Activated CD4-positive, alpha-beta T cell treated with anti-CD3 and anti-CD28 coated beads, Interleukin-2, amount 10 ng/mL, durations not matched to agents 7 days and 5 days (primary cell): ENCODE data around the gene ZNF593OS. TPM values are rescaled to one million over a fixed set of nuclear protein-coding genes. Genes with fewer than 3 reads are reported as not detected.
A peak's percentile ranks its signal among the peaks of the same experiment; 100 is the strongest.

ENCODE experiments used
- CTCF ChIA-PET: fragments of 350-600 bp; sonication (Branson Sonifier 250); formaldehyde crosslinking; loops from one replicate; lab custom pipeline; 2021; ENCODE audit warnings: antibody characterized with exemption; lab: Charles Lee
- POLR2A ChIA-PET: fragments of 350-600 bp; sonication (Branson Sonifier 250); formaldehyde crosslinking; loops from one replicate; lab custom pipeline; 2021; ENCODE audit warnings: antibody characterized with exemption; lab: Charles Lee
- DNase-seq: peaks from one replicate; pipeline ENCODE4 v3.0.0-alpha.2; 2020
- H3K27ac Mint-ChIP-seq: one replicate; pipeline ENCODE4 v1.8.0; 2021; ENCODE audit warnings: mild to moderate bottlenecking, moderate library complexity, mixed read lengths
- H3K27me3 Mint-ChIP-seq: one replicate; pipeline ENCODE4 v1.8.0; 2021; ENCODE audit warnings: mixed read lengths
- H3K36me3 Mint-ChIP-seq: one replicate; pipeline ENCODE4 v1.8.0; 2021; ENCODE audit warnings: low read depth, mixed read lengths
- H3K4me1 Mint-ChIP-seq: one replicate; pipeline ENCODE4 v1.8.0; 2021; ENCODE audit warnings: mixed read lengths
- H3K4me3 Mint-ChIP-seq: one replicate; pipeline ENCODE4 v1.8.0; 2021; ENCODE audit warnings: mild to moderate bottlenecking, moderate library complexity, mixed read lengths
- H3K9me3 Mint-ChIP-seq: one replicate; pipeline ENCODE4 v1.8.0; 2021; ENCODE audit warnings: mixed read lengths
- total RNA-seq, 2 experiments: library from RNA; stranded (reverse); gene quantifications; one replicate each; pipeline ENCODE4 v1.2.3, GENCODE V29; 2021

Gene ZNF593OS
- not detected for total RNA-seq

- POLR2A ChIA-PET: no interaction called here
- peak within 1 kb of the TSS; percentile 88 for H3K27ac Mint-ChIP-seq
- H3K36me3 Mint-ChIP-seq: peaks cover 2% of the 10 kb centered on the region
- peak within 1 kb of the TSS; percentile 82 for H3K4me3 Mint-ChIP-seq
- peaks cover 25% of the 10 kb centered on the region for H3K4me1 Mint-ChIP-seq
- CTCF ChIA-PET: interaction anchor here (1.0 to 3.5 kb wide), 7 partner anchors 10 to 135 kb away, joined by 4 to 12 read pairs (median 11); partner anchors contain the start of gene FAM110D
- no peak for DNase-seq
- H3K27me3 Mint-ChIP-seq: peaks cover 8% of the 10 kb centered on the region
- no peaks in the 10 kb centered on the region for H3K9me3 Mint-ChIP-seq
These were observed at the start of gene ZNF593OS for GRCh38 chr1:26171084-26172072. Gene ZNF593OS (minus strand): TSS chr1:26171832. CDS start chr1:26171661, 171 bp downstream.

- no peak overlapping the region for H3K27ac Mint-ChIP-seq
- no peaks in the 10 kb centered on the region for H3K36me3 Mint-ChIP-seq
- H3K4me1 Mint-ChIP-seq: peaks cover 6% of the 10 kb centered on the region
- POLR2A ChIA-PET: no interaction called here
- DNase-seq: no peak
- CTCF ChIA-PET: interaction anchor here (4.7 kb wide), 1 partner anchor 13 kb away, joined by 21 read pairs; the partner anchor contains the start of gene CEP85
- H3K9me3 Mint-ChIP-seq: no peaks in the 10 kb centered on the region
- no peak overlapping the region for H3K4me3 Mint-ChIP-seq
- H3K27me3 Mint-ChIP-seq: peaks cover 30% of the 10 kb centered on the region
These were observed 49.5 kb upstream of the ZNF593OS start for GRCh38 chr1:26221094-26221493.

- H3K36me3 Mint-ChIP-seq: no peaks in the 10 kb centered on the region
- H3K27me3 Mint-ChIP-seq: peaks cover 23% of the 10 kb centered on the region
- POLR2A ChIA-PET: no interaction called here
- no peak for DNase-seq
- no peak overlapping the region for H3K27ac Mint-ChIP-seq
- peaks cover under 1% of the 10 kb centered on the region for H3K4me1 Mint-ChIP-seq
- no peak overlapping the region for H3K4me3 Mint-ChIP-seq
- CTCF ChIA-PET: interaction anchor here (4.7 kb wide), 1 partner anchor 14 kb away, joined by 21 read pairs; the partner anchor contains the start of gene CEP85
- no peaks in the 10 kb centered on the region for H3K9me3 Mint-ChIP-seq
These were observed 48.7 kb upstream of the ZNF593OS start for GRCh38 chr1:26220199-26220912.

- Mint-ChIP-seq H3K4me3 (no peak overlapping the region), H3K27ac (no peak overlapping the region), H3K27me3 (peaks cover 12% of the 10 kb centered on the region), H3K9me3 (no peaks in the 10 kb centered on the region), H3K36me3 (no peaks in the 10 kb centered on the region), H3K4me1 (no peaks in the 10 kb centered on the region)
- DNase-seq: no peak
- CTCF ChIA-PET: interaction anchor here (1.0 to 4.7 kb wide), 2 partner anchors 15 to 66 kb away, joined by 3 to 21 read pairs; partner anchors contain the start of gene CEP85
- POLR2A ChIA-PET: no interaction called here
These were observed 47.4 kb upstream of the ZNF593OS start for GRCh38 chr1:26218906-26219494.

GRCh38 chr1:26215246-26215645, 43.6 kb upstream of the ZNF593OS start:
- no peaks in the 10 kb centered on the region for H3K36me3 Mint-ChIP-seq
- peaks cover 8% of the 10 kb centered on the region for H3K27me3 Mint-ChIP-seq
- ChIA-PET CTCF (interaction anchor here (0.7 to 7.3 kb wide), 4 partner anchors 11 to 419 kb away, joined by 4 to 31 read pairs (median 4); partner anchors contain the start of gene CEP85), POLR2A (interaction anchor here (0.6 kb wide), 1 partner anchor 135 kb away, joined by 3 read pairs; no protein-coding TSS in a partner anchor)
- no peaks in the 10 kb centered on the region for H3K9me3 Mint-ChIP-seq
- DNase-seq: no peak
- no peak overlapping the region for H3K27ac Mint-ChIP-seq
- no peak overlapping the region for H3K4me3 Mint-ChIP-seq
- no peaks in the 10 kb centered on the region for H3K4me1 Mint-ChIP-seq

- peaks cover 15% of the 10 kb centered on the region for H3K27me3 Mint-ChIP-seq
- ChIA-PET CTCF (interaction anchor here (7.3 kb wide), 1 partner anchor 21 kb away, joined by 31 read pairs; the partner anchor contains the start of gene CEP85), POLR2A (no interaction called here)
- H3K9me3 Mint-ChIP-seq: no peaks in the 10 kb centered on the region
- H3K27ac Mint-ChIP-seq: no peak overlapping the region
- no peaks in the 10 kb centered on the region for H3K36me3 Mint-ChIP-seq
- no peaks in the 10 kb centered on the region for H3K4me1 Mint-ChIP-seq
- no peak for DNase-seq
- H3K4me3 Mint-ChIP-seq: no peak overlapping the region
These were observed 41.8 kb upstream of the ZNF593OS start for GRCh38 chr1:26213335-26213905.

GRCh38 chr1:26212726-26213125, 41.1 kb upstream of the ZNF593OS start:
- Mint-ChIP-seq H3K9me3 (no peaks in the 10 kb centered on the region), H3K4me1 (no peaks in the 10 kb centered on the region), H3K27me3 (peaks cover 15% of the 10 kb centered on the region), H3K36me3 (no peaks in the 10 kb centered on the region), H3K27ac (no peak overlapping the region), H3K4me3 (no peak overlapping the region)
- ChIA-PET CTCF (interaction anchor here (0.7 to 7.3 kb wide), 2 partner anchors 21 to 26 kb away, joined by 3 to 31 read pairs; partner anchors contain the start of gene CEP85), POLR2A (no interaction called here)
- no peak for DNase-seq

- ChIA-PET POLR2A (no interaction called here), CTCF (interaction anchor here (0.6 to 7.3 kb wide), 8 partner anchors 19 to 507 kb away, joined by 3 to 31 read pairs (median 4); partner anchors contain the start of genes CEP85 and ZNF593)
- Mint-ChIP-seq H3K27me3 (peaks cover 11% of the 10 kb centered on the region), H3K4me3 (no peak overlapping the region), H3K36me3 (no peaks in the 10 kb centered on the region), H3K4me1 (no peaks in the 10 kb centered on the region), H3K27ac (no peak overlapping the region), H3K9me3 (no peaks in the 10 kb centered on the region)
- no peak for DNase-seq
These were observed 38.7 kb upstream of the ZNF593OS start for GRCh38 chr1:26210147-26210870.

- Mint-ChIP-seq H3K36me3 (no peaks in the 10 kb centered on the region), H3K4me1 (peaks cover 38% of the 10 kb centered on the region), H3K4me3 (no peak overlapping the region), H3K9me3 (no peaks in the 10 kb centered on the region), H3K27me3 (no peaks in the 10 kb centered on the region), H3K27ac (peak overlapping the region; percentile 84)
- no peak for DNase-seq
- CTCF ChIA-PET: interaction anchor here (0.6 to 3.6 kb wide), 9 partner anchors 12 to 57 kb away, joined by 3 to 20 read pairs (median 3); partner anchors contain the start of genes CEP85 and ZNF593
- POLR2A ChIA-PET: no interaction called here
These were observed 32.1 kb upstream of the ZNF593OS start for GRCh38 chr1:26203642-26204318.

GRCh38 chr1:26200413-26200812, 28.8 kb upstream of the ZNF593OS start:
- H3K4me3 Mint-ChIP-seq: no peak overlapping the region
- ChIA-PET CTCF (interaction anchor here (1.0 to 1.2 kb wide), 2 partner anchors 12 to 170 kb away, joined by 3 to 4 read pairs; no protein-coding TSS in a partner anchor), POLR2A (no interaction called here)
- DNase-seq: no peak
- H3K27ac Mint-ChIP-seq: peak overlapping the region; percentile 84
- H3K4me1 Mint-ChIP-seq: peaks cover 38% of the 10 kb centered on the region
- no peaks in the 10 kb centered on the region for H3K9me3 Mint-ChIP-seq
- no peaks in the 10 kb centered on the region for H3K36me3 Mint-ChIP-seq
- H3K27me3 Mint-ChIP-seq: no peaks in the 10 kb centered on the region

GRCh38 chr1:26197813-26198212, 26.2 kb upstream of the ZNF593OS start:
- DNase-seq: no peak
- Mint-ChIP-seq H3K4me1 (peaks cover 38% of the 10 kb centered on the region), H3K36me3 (no peaks in the 10 kb centered on the region), H3K9me3 (no peaks in the 10 kb centered on the region), H3K27ac (no peak overlapping the region), H3K4me3 (no peak overlapping the region), H3K27me3 (peaks cover 2% of the 10 kb centered on the region)
- ChIA-PET CTCF (interaction anchor here (1.2 kb wide), 1 partner anchor 81 kb away, joined by 3 read pairs; no protein-coding TSS in a partner anchor), POLR2A (no interaction called here)
